Stimulated activated naive B cell treated with anti-CD40 and anti-IgM and Interleukin-4, amounts not matched to agents 10 μg/mL and 1 μg/mL and 100 μg/mL, for 72 hours (primary cell): ENCODE results near the gene MYH14.

Source experiments
- ATAC-seq, 2 donors: fragments of 150-1000 bp; cut with Tn5 transposase; replicated peaks; 2 replicates each; pipeline ENCODE4 v1.10.0; 2021; ENCODE audit warnings: moderate library complexity in 1 of 2
- DNase-seq: peaks from one replicate; pipeline ENCODE4 v3.0.0; 2021
- H3K27ac Mint-ChIP-seq: one replicate; pipeline ENCODE4 v1.8.0; 2022; ENCODE audit warnings: mild to moderate bottlenecking, mixed read lengths
- H3K27me3 Mint-ChIP-seq, 2 donors: one replicate each; pipeline ENCODE4 v1.8.0; 2022; ENCODE audit warnings: mixed read lengths in 2 of 2
- H3K36me3 Mint-ChIP-seq, 2 donors: one replicate each; pipeline ENCODE4 v1.8.0; 2022; ENCODE audit warnings: mixed read lengths in 2 of 2, mild to moderate bottlenecking in 1 of 2
- H3K4me1 Mint-ChIP-seq, 2 donors: one replicate each; pipeline ENCODE4 v1.8.0; 2022; ENCODE audit warnings: mixed read lengths in 2 of 2, mild to moderate bottlenecking in 1 of 2
- H3K4me3 Mint-ChIP-seq, 2 donors: one replicate each; pipeline ENCODE4 v1.8.0; 2022; ENCODE audit warnings: mild to moderate bottlenecking in 2 of 2, mixed read lengths in 2 of 2, moderate library complexity in 1 of 2
- H3K9me3 Mint-ChIP-seq, 2 donors: one replicate each; pipeline ENCODE4 v1.8.0; 2022; ENCODE audit warnings: mixed read lengths in 2 of 2, mild to moderate bottlenecking in 1 of 2

MYH14 gene

DNA sequence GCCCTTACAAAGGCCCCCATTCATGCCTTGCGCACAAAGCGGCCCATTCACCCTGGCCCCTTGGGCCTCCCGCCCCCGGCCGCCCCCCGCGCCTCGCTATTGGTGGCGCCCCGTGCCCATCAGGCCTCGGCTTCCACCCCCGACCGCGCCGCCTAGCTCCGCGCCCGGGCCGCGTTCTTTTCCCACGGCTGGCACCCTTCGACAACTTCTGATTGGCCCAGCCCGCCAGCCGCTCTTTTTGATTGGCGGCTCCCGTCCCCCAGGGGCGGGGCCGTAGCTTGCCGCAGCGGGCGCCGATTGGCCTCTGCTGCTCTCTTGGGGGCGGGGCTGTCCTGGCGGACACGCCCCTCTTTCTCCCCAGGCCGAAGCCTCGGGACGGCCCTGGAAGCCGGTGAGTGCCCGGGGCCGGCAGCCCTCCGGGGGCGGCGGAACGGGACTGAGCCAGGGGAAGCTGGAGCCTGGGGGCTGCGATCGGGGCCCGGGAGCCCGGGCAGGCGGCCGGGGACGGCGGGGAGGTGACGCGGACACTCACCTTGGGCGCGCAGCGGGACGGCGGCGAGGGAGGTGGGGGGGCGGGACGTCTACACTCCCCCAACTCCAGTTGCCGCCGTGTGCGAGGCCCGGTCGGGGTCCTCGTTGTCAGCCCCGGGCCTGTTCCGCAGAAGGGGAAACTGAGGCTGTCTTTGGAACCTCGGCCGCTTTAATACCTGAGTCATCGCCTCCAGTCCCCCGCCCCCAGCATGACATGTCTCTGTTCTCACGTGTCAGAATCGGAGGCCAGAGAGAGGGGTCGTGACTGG lies at the start of gene MYH14:
Gene MYH14 (plus strand): TSS at position 342 of the 800 bp plus-strand sequence. CDS start 6,744 bp downstream, outside the sequence.
- peak; percentile 59 to 60 for ATAC-seq
- Mint-ChIP-seq H3K4me3 (no peak within 1 kb of the TSS), H3K27me3 (peaks cover 38 to 75% of the 10 kb centered on the region in 2 donors), H3K27ac (no peak within 1 kb of the TSS), H3K9me3 (peaks cover 0 to 3% of the 10 kb centered on the region in 2 donors), H3K4me1 (peaks cover 0 to 6% of the 10 kb centered on the region in 2 donors), H3K36me3 (peaks cover 2 to 5% of the 10 kb centered on the region in 2 donors)
- peak; percentile 17 for DNase-seq

DNA sequence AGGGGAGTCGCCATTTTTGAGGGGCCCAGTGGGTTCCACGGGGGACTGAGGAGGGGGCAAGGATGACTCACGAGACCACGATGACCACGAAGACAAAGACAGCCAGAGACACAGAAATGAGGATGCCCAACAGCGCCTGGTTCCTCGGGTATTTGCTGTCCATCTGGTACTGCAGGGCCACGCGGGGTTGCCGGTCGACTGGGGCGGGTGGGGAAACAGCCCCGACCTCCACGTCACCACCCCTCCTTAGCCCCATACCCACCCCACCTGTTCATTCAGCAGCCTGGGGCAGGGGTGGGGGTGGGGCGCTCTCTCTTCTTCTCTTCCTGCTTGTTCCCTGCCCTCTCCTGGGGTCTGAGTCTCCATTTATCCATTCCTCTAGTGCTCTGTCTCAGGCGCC lies 48.9 kb upstream of the MYH14 start:
- H3K27ac Mint-ChIP-seq = no peak overlapping the region
- DNase-seq (no peak), ATAC-seq (no peak)

DNA sequence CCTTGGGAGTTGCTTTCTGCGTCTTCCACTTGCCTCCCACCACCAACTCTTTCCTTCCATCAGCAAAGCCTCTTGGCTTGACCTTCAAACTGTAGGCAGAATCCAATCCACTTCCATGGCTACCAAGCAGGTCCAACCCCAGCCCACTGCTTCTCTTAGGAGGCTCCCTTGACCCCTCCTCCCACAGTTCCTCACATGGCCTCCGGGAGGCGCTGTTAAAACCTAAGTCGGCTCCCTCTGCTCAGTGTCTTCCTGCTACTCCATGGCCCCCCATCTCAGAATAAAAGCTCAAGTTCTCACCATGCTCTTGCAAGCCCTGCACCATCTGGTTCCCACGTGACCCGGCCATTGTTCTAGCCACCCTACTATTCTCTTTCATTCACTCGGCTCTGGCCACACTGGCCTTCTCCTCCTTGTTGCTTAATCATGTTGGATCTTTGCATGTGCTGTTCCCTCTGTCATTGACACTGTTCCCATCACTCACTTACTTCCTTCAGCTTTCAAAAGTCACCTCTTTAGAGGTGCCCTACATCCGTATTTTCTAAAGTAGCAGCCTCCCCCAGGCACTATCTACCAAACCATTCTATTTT lies 47.8 kb upstream of the MYH14 start:
- DNase-seq = no peak
- H3K27me3 Mint-ChIP-seq = peaks cover 36 to 44% of the 10 kb centered on the region in 2 donors
- peaks cover 10% of the 10 kb centered on the region in 2 donors for H3K9me3 Mint-ChIP-seq
- no peak overlapping the region for H3K27ac Mint-ChIP-seq
- peaks cover 0 to 8% of the 10 kb centered on the region in 2 donors for H3K36me3 Mint-ChIP-seq
- H3K4me3 Mint-ChIP-seq = no peak overlapping the region
- no peak for ATAC-seq
- no peaks in the 10 kb centered on the region for H3K4me1 Mint-ChIP-seq

More for the DNA sequence above, 48.9 kb upstream of the MYH14 start:
- Mint-ChIP-seq H3K27me3 (peaks cover 44 to 50% of the 10 kb centered on the region in 2 donors), H3K4me1 (no peaks in the 10 kb centered on the region), H3K9me3 (peaks cover 10% of the 10 kb centered on the region in 2 donors), H3K36me3 (peaks cover 0 to 8% of the 10 kb centered on the region in 2 donors), H3K4me3 (no peak overlapping the region)

DNA sequence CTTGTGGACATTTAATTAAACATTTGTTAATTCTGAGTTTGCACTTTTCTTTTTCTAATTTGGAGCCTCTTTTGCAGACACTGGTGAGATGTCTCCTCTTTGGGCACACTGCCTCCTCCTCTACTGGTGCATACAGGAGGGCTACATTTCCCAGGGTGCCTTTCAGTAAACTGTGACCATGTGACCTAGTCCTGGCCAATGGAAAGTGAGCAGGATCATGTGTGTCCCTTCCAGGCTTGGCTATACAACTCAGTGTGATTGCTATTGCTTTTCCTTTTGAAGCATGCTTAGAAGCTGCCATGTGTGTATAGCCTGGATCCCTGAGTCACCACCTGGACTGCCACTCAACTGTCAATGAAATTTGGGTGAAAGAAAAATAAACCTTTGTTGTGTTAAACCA lies 44.8 kb upstream of the MYH14 start:
- no peaks in the 10 kb centered on the region for H3K4me1 Mint-ChIP-seq
- H3K27ac Mint-ChIP-seq = no peak overlapping the region
- H3K9me3 Mint-ChIP-seq = peaks cover 10 to 11% of the 10 kb centered on the region in 2 donors
- H3K27me3 Mint-ChIP-seq = peaks cover 27 to 44% of the 10 kb centered on the region in 2 donors
- ATAC-seq = peak in 1 of 2 donors; percentile 51
- H3K4me3 Mint-ChIP-seq = no peak overlapping the region
- DNase-seq = no peak
- H3K36me3 Mint-ChIP-seq = peaks cover 0 to 8% of the 10 kb centered on the region in 2 donors

DNA sequence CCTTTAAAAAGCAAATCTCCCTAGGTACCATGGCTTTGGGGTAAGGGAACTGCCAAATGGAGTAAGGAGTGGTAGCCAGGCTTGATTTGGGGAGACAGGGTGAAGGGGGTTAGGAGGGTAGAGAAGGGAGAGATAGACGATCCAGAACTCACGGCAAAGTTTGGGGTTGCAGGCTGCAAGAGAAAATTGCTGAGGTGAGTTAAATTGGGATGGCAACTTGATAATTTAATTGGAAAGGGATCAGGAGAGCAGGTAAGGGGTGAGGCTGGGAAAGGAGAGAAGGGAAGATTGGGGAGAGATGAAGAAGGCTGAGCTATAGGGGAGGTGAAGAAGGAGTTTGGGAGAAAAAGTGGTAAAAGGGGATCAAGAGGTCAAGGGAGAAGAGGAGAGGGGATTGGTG lies 44.3 kb upstream of the MYH14 start:
- ATAC-seq (no peak), DNase-seq (no peak)
- no peak overlapping the region for H3K27ac Mint-ChIP-seq
- peaks cover 10 to 11% of the 10 kb centered on the region in 2 donors for H3K9me3 Mint-ChIP-seq
- H3K36me3 Mint-ChIP-seq = peaks cover 0 to 8% of the 10 kb centered on the region in 2 donors
- no peak overlapping the region for H3K4me3 Mint-ChIP-seq
- peaks cover 25 to 39% of the 10 kb centered on the region in 2 donors for H3K27me3 Mint-ChIP-seq
- H3K4me1 Mint-ChIP-seq = no peaks in the 10 kb centered on the region

DNA sequence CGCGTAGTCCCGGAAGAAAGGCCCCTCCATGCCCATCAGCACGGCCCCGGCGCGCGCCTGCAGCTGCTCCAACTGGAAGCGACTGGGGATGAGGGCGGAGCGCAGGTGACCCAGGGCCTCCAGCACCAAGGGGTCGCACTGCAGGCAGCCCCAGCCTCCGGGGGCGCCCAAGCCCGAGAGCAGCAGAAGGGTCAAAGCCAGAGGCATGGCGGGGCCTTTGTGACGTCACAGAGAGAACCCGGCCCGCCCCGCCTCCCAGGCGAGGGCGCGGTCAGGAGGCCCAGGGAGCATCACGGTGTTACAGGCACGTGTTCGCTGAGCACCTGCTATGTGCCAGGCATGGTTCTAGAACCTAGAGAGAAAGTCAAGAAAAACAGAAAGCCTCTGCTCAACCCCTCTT lies 40.4 kb upstream of the MYH14 start, which contains the start of gene IZUMO2:
Gene IZUMO2 (minus strand): TSS at position 294 of the 400 bp plus-strand sequence. CDS start 87 bp downstream, at position 207.
- Mint-ChIP-seq H3K27me3 (peaks cover 17 to 33% of the 10 kb centered on the region in 2 donors), H3K4me1 (no peaks in the 10 kb centered on the region), H3K9me3 (peaks cover 7 to 10% of the 10 kb centered on the region in 2 donors), H3K27ac (no peak within 1 kb of the TSS), H3K4me3 (no peak within 1 kb of the TSS), H3K36me3 (peaks cover 0 to 8% of the 10 kb centered on the region in 2 donors)
- no peak for ATAC-seq
- no peak for DNase-seq

DNA sequence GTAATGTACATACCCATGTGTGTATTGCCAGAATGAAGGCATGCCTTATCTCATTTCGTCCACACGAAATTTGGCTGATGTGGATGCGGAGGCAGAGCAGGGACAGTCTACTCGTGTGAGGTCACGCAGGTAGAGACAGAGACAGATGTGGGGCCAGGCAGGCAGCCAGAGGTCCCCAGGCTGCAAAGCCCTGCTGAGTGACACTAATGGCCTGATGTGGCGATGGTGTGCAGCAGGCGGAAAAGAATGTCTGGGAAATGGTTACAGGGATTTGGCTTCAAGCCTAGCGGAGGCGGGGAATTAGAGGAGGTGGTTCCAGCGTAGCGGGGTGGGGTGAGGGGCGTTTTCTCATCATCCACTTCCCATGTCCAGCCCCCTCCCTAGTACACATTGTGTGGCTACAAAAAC lies 36.1 kb upstream of the MYH14 start:
- H3K27me3 Mint-ChIP-seq = peaks cover 16 to 41% of the 10 kb centered on the region in 2 donors
- DNase-seq (no peak), ATAC-seq (no peak)
- H3K4me3 Mint-ChIP-seq = no peak overlapping the region
- peaks cover 0 to 1% of the 10 kb centered on the region in 2 donors for H3K9me3 Mint-ChIP-seq
- no peaks in the 10 kb centered on the region for H3K36me3 Mint-ChIP-seq
- peak overlapping the region; percentile 20 for H3K27ac Mint-ChIP-seq
- H3K4me1 Mint-ChIP-seq = no peaks in the 10 kb centered on the region

DNA sequence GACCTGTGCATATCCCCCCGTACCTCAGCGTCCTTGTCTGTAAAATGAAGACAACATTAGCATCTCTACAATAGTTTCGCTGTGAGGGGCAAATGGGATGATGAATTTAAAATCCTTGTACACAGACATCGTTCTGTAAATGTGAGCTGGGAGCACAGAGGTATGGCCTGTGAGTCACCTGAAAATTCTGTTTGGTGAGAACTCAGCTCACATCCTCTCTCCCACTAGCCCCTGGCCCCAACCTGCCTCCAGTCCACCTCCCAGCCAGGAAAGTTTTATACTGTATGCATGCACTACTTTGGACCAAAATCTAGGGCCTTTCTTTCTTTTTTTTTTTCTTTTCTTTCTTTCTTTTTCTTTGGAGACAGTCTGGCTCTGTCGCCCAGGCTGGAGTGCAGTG lies 31.7 kb upstream of the MYH14 start:
- Mint-ChIP-seq H3K9me3 (peaks cover 0 to 2% of the 10 kb centered on the region in 2 donors), H3K4me3 (no peak overlapping the region), H3K4me1 (no peaks in the 10 kb centered on the region), H3K27me3 (peaks cover 25 to 31% of the 10 kb centered on the region in 2 donors), H3K36me3 (no peaks in the 10 kb centered on the region), H3K27ac (no peak overlapping the region)
- DNase-seq (no peak), ATAC-seq (no peak)

DNA sequence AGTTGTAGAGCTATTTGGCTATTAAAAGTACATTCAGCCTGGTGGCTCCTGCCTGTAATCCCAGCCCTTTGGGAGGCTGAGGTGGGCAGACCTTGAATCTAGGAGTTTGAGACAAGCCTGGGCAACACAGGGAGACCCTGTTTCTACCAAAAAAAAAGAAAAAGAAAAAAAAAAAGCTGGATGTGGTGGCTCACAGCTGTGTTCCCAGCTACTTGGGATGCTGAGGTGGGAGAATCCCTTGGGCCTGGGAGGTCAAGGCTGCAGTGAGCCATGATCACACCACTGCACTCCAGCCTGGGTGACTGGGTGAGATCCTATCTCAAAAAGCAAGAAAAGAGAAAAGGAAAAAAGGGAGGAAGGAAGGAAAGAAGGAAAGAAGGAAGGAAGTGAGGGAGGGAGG lies 30.7 kb upstream of the MYH14 start:
- Mint-ChIP-seq H3K27ac (no peak overlapping the region), H3K36me3 (no peaks in the 10 kb centered on the region), H3K9me3 (peaks cover 0 to 2% of the 10 kb centered on the region in 2 donors), H3K4me1 (no peaks in the 10 kb centered on the region), H3K4me3 (no peak overlapping the region), H3K27me3 (peaks cover 25 to 31% of the 10 kb centered on the region in 2 donors)
- ATAC-seq = no peak
- no peak for DNase-seq

DNA sequence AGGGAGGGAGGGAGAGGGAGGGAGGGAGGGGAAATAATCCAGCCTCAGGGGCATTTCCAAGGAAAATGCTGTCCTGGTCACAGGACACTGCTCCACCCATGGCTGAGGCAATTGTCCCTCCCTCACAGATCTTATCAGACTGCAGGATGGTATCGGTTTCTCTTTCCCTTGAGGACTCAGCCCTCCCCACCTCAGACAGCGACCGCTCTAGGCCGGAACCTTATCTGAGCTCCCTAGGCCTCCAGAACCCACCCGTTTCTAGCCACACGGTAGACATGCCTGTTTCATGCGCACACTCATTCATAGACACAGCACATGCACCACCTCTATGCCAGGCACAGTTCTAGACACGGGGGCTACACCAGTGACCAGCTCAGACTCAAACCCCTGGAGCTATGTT lies 30.3 kb upstream of the MYH14 start:
- no peak overlapping the region for H3K4me3 Mint-ChIP-seq
- H3K27ac Mint-ChIP-seq = no peak overlapping the region
- no peaks in the 10 kb centered on the region for H3K4me1 Mint-ChIP-seq
- peaks cover 25 to 31% of the 10 kb centered on the region in 2 donors for H3K27me3 Mint-ChIP-seq
- ATAC-seq (peak in 1 of 2 donors; percentile 14), DNase-seq (no peak)
- H3K9me3 Mint-ChIP-seq = peaks cover 0 to 2% of the 10 kb centered on the region in 2 donors
- no peaks in the 10 kb centered on the region for H3K36me3 Mint-ChIP-seq

DNA sequence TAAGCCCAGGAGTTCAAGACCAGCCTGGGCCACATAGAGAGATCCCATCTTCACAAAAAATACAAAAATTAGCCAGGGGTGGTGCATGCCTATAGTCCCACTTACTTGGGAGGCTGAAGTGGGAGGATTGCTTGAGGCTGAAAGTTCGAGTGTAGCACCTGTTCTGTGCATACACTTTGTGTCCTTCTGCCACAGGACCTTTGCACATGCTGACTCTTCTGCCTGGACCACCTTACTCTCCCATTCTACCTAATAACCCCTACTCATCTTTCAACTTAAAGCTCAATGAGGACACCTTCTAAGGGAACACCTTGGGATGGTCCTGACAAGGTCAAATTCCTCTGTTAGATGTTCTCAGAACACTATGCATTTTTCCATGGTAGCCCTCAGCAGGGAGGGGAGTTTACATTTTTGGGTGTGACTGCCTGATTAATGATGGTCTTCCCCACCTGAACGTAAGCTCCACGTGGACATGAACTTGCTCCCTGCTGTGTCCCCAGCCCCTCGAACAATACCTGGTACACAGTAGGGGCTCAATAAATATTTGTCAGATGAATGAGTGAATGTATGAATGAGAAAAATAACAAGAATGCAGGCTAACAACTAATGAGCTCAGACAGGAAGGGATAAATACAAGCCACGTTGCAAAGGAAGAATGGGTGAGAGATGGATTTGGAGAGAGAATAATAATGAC lies 29.2 kb upstream of the MYH14 start:
- Mint-ChIP-seq H3K9me3 (peaks cover 0 to 2% of the 10 kb centered on the region in 2 donors), H3K4me3 (no peak overlapping the region)

DNA sequence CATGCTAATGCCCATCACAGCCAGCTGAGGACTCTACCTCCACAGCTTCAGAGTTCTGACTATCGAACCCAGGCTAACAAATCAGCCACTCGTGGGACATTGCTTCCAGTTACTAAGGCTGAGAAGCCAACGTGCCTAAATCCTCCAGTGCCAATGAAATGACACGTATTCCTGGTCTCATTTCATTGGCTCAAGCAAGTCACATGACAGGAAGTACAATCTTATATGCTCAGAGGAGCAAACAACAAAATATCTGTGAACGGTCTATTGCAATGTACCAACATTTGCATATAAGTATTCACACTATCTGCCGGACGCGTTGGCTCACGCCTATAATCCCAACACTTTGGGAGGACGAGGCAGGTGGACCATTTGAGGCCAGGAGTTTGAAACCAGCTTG lies 27.5 kb upstream of the MYH14 start:
- peaks cover 16 to 22% of the 10 kb centered on the region in 2 donors for H3K27me3 Mint-ChIP-seq
- no peak overlapping the region for H3K27ac Mint-ChIP-seq
- DNase-seq (no peak), ATAC-seq (no peak)
- peaks cover 0 to 2% of the 10 kb centered on the region in 2 donors for H3K9me3 Mint-ChIP-seq
- no peaks in the 10 kb centered on the region for H3K36me3 Mint-ChIP-seq
- no peaks in the 10 kb centered on the region for H3K4me1 Mint-ChIP-seq
- no peak overlapping the region for H3K4me3 Mint-ChIP-seq

More for the DNA sequence above, 29.2 kb upstream of the MYH14 start:
- Mint-ChIP-seq H3K4me1 (no peaks in the 10 kb centered on the region), H3K27ac (no peak overlapping the region), H3K27me3 (peaks cover 20 to 27% of the 10 kb centered on the region in 2 donors), H3K36me3 (no peaks in the 10 kb centered on the region)
- DNase-seq = no peak
- ATAC-seq = no peak

DNA sequence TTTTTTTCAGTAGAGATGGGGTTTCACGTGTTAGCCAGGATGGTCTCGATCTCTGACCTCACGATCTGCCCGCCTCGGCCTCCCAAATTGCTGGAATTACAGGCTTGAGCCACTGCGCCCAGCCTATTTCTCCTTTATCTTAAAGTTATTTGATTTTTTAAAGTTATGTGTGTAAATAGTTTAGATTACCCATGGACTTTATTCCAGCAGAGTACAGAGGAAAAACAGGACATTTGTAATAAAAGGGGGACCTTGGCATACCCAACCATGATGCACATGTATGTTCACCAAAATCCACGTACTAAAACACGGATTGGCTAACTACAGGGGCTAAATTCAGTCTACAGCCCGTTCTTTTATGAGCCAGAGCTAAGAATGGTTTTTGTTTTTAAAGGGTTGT lies 26.6 kb upstream of the MYH14 start:
- H3K4me1 Mint-ChIP-seq = no peaks in the 10 kb centered on the region
- no peak for ATAC-seq

DNA sequence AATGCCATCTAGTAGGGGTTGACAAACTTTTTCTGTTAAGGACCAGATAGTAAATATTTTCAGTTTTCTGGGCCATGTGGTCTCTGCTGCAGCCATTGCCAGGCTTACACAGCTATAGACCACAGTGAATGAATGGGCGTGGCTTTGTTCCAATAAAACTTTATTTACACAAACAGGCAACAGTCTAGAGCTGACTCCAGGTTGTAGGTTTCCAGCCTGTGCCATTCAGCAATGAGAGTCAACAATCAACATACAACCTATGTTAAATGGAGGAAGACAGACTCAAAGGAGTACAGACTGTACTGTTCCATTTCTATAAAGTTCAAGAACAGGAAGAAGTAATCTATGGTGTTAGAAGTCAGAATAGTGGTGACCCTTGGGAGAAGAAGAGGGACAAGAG lies 25.1 kb upstream of the MYH14 start:
- Mint-ChIP-seq H3K27ac (no peak overlapping the region), H3K9me3 (peaks cover 0 to 2% of the 10 kb centered on the region in 2 donors), H3K36me3 (no peaks in the 10 kb centered on the region), H3K4me1 (no peaks in the 10 kb centered on the region), H3K27me3 (peaks cover 12 to 13% of the 10 kb centered on the region in 2 donors), H3K4me3 (no peak overlapping the region)
- no peak for DNase-seq
- ATAC-seq = no peak

More for the DNA sequence above, 26.6 kb upstream of the MYH14 start:
- Mint-ChIP-seq H3K27ac (no peak overlapping the region), H3K27me3 (peaks cover 20 to 22% of the 10 kb centered on the region in 2 donors), H3K36me3 (no peaks in the 10 kb centered on the region), H3K4me3 (no peak overlapping the region), H3K9me3 (peaks cover 0 to 2% of the 10 kb centered on the region in 2 donors)
- no peak for DNase-seq
